ENCODE results near the gene METTL1.

DNA sequence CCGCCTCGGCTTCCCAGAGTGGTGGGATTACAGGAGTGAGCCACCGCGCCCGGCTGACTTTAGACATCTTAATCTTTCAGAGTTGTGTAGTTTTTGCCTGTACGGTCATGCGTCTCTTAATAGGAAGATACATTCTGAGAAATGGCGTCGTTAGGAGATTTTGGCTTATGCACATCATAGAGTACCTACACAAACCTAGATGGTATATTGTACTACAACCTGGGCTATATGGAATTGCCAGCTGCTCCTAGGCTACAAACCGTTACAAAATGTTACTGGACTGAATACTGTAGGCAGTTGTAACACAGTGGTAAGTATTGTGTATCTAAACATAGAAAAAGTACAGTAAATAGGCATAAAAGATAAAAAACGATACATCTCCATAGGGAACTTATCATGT lies 12.0 kb upstream of the METTL1 start:
- TF ChIP-seq CTCF (IDR thresholded peaks at IDR 0.05) (no peak), POLR2A (IDR thresholded peaks at IDR 0.05) (no peak), POLR2AphosphoS5 (IDR thresholded peaks at IDR 0.05) (no peak), EP300 (IDR thresholded peaks at IDR 0.05) (no peak)
